H4 (cell line): ENCODE results near the gene TBC1D5. TPM values are rescaled to one million over a fixed set of nuclear protein-coding genes. Genes with fewer than 3 reads are reported as not detected.
A peak's percentile ranks its signal among the peaks of the same experiment; 100 is the strongest.
"Not testable (repeated sequence)": the region's sequence is repeated elsewhere in the genome, so short reads cannot be mapped to it uniquely, and the experiment has no call there.

Experiments used
- DNase-seq: peaks from one replicate; pipeline ENCODE4 v3.0.0-alpha.2; 2015; ENCODE audit warnings: low spot score
- total RNA-seq: library from RNA; depleted of rRNA; stranded (reverse); fragments of >200 nt; shearing (Covaris generic); gene quantifications from 2 replicates; pipeline ENCODE4 v1.2.3, GENCODE V29; 2014

TBC1D5 gene
- total RNA-seq, 1 experiment from 2014 or later = 15.4 TPM

- no peak for DNase-seq
These were observed 33.1 kb downstream of the TBC1D5 start for GRCh38 chr3:17709236-17709810.

GRCh38 chr3:17707813-17708543, 34.5 kb downstream of the TBC1D5 start:
- DNase-seq = no peak

GRCh38 chr3:17705991-17706390, 36.4 kb downstream of the TBC1D5 start:
- DNase-seq = not testable (repeated sequence)

- DNase-seq = not testable (repeated sequence)
These were observed 42.6 kb downstream of the TBC1D5 start for GRCh38 chr3:17699815-17700214.

- DNase-seq = not testable (repeated sequence)
These were observed 46.8 kb downstream of the TBC1D5 start for GRCh38 chr3:17695665-17696064.

GRCh38 chr3:17693670-17693999, 48.8 kb downstream of the TBC1D5 start:
- not testable (repeated sequence) for DNase-seq

GRCh38 chr3:17692846-17693669, 49.4 kb downstream of the TBC1D5 start:
- DNase-seq = not testable (repeated sequence)

GRCh38 chr3:17687566-17687965, 54.9 kb downstream of the TBC1D5 start:
- DNase-seq = no peak

- DNase-seq = peak; percentile 43
These were observed 55.8 kb downstream of the TBC1D5 start for GRCh38 chr3:17686613-17687012.

- DNase-seq = no peak
These were observed 58.8 kb downstream of the TBC1D5 start for GRCh38 chr3:17683542-17684207.

GRCh38 chr3:17680530-17680929, 61.9 kb downstream of the TBC1D5 start:
- no peak for DNase-seq

- DNase-seq = no peak
These were observed 64.2 kb downstream of the TBC1D5 start for GRCh38 chr3:17678116-17678741.

GRCh38 chr3:17674082-17674686, 68.2 kb downstream of the TBC1D5 start:
- DNase-seq = no peak

GRCh38 chr3:17672506-17672905, 69.9 kb downstream of the TBC1D5 start:
- no peak for DNase-seq

GRCh38 chr3:17670749-17671148, 71.7 kb downstream of the TBC1D5 start:
- DNase-seq = no peak

- no peak for DNase-seq
These were observed 77.5 kb downstream of the TBC1D5 start for GRCh38 chr3:17664923-17665322.

GRCh38 chr3:17656264-17656663, 86.2 kb downstream of the TBC1D5 start:
- no peak for DNase-seq

GRCh38 chr3:17655743-17656142, 86.7 kb downstream of the TBC1D5 start:
- no peak for DNase-seq

GRCh38 chr3:17649748-17650147, 92.7 kb downstream of the TBC1D5 start:
- not testable (repeated sequence) for DNase-seq

GRCh38 chr3:17648630-17649355, 93.6 kb downstream of the TBC1D5 start:
- not testable (repeated sequence) for DNase-seq
